AG04449 (cell line): ENCODE results near the gene CRACR2B.

ENCODE experiments used
- CTCF ChIA-PET: fragments of 350-600 bp; formaldehyde crosslinking; extraction: SDS; loops from one replicate; lab custom pipeline; 2021; ENCODE audit warnings: antibody characterized with exemption; lab: Yijun Ruan, JAX
- POLR2A ChIA-PET: fragments of 400-600, 350-600 bp; formaldehyde crosslinking; extraction: SDS; loops from one replicate; lab custom pipeline; 2020; ENCODE audit warnings: antibody characterized with exemption, inconsistent platforms; lab: Yijun Ruan, JAX
- DNase-seq: peaks from one replicate; pipeline ENCODE4 v3.0.0-alpha.2; 2010; ENCODE audit warnings: low read depth, low spot score
- H3K4me3 ChIP-seq: 2 replicates; pipeline ENCODE4 v1.5.1; 2011; ENCODE audit warnings: low read depth, mild to moderate bottlenecking, control low read depth, low read length
- CTCF ChIP-seq: IDR thresholded peaks from one replicate; pipeline ENCODE4 v1.5.1; 2011; ENCODE audit warnings: mild to moderate bottlenecking, moderate library complexity, low read length, control low read depth, inconsistent platforms; ENCODE audit not compliant: insufficient read depth; ENCODE audit errors: missing control alignments

The CRACR2B gene

GRCh38 chr11:843086-843734 is 15.5 kb downstream of the CRACR2B start:
- CTCF ChIA-PET: interaction anchor here (0.6 to 1.3 kb wide), 3 partner anchors 41 to 208 kb away, joined by 3 to 4 read pairs (median 4); no protein-coding TSS in a partner anchor
- POLR2A ChIA-PET: interaction anchor here (0.6 to 7.7 kb wide), 8 partner anchors 11 to 46 kb away, joined by 3 to 109 read pairs (median 5); partner anchors contain the start of genes CD151, CRACR2B, PNPLA2 and RPLP2
- no peak for DNase-seq
- peak overlapping the region; percentile 86 for H3K4me3 ChIP-seq
- TF ChIP-seq CTCF: no peak

- DNase-seq: peak; percentile 84
- TF ChIP-seq CTCF: peak; percentile 5
- H3K4me3 ChIP-seq: peak overlapping the region; percentile 86
- CTCF ChIA-PET: interaction anchor here (1.3 to 1.5 kb wide), 3 partner anchors 11 to 207 kb away, joined by 4 to 6 read pairs (median 4); no protein-coding TSS in a partner anchor
- POLR2A ChIA-PET: interaction anchor here (0.6 to 7.7 kb wide), 10 partner anchors 12 to 466 kb away, joined by 3 to 109 read pairs (median 4); partner anchors contain the start of genes CD151, CHID1, CRACR2B and PNPLA2
Measured at GRCh38 chr11:843818-844692, 16.3 kb downstream of the CRACR2B start.

GRCh38 chr11:844693-845644 is 17.2 kb downstream of the CRACR2B start:
- ChIA-PET CTCF (interaction anchor here (1.5 kb wide), 2 partner anchors 10 to 11 kb away, joined by 4 to 6 read pairs; no protein-coding TSS in a partner anchor), POLR2A (interaction anchor here (1.2 to 7.7 kb wide), 6 partner anchors 13 to 80 kb away, joined by 3 to 109 read pairs (median 6); partner anchors contain the start of genes CD151, CHID1, CRACR2B and RPLP2)
- peak overlapping the region; percentile 86 for H3K4me3 ChIP-seq
- peak; percentile 69 for DNase-seq
- TF ChIP-seq CTCF: no peak

GRCh38 chr11:845872-846495 is 18.3 kb downstream of the CRACR2B start:
- ChIA-PET CTCF (interaction anchor here (0.7 to 3.5 kb wide), 4 partner anchors 12 to 206 kb away, joined by 3 to 58 read pairs (median 4); partner anchors contain the start of gene PNPLA2), POLR2A (interaction anchor here (1.0 to 7.7 kb wide), 3 partner anchors 14 to 27 kb away, joined by 3 to 109 read pairs (median 4); partner anchors contain the start of genes CD151 and CRACR2B)
- H3K4me3 ChIP-seq: peak overlapping the region; percentile 33

More at GRCh38 chr11:845872-846495, 18.3 kb downstream of the CRACR2B start:
- no peak for TF ChIP-seq CTCF
- DNase-seq: no peak
